Transverse colon (tissue), 4 donors: ENCODE data around the gene ATP13A4. TPM values are rescaled to one million over a fixed set of nuclear protein-coding genes. Genes with fewer than 3 reads are reported as not detected.

Experiments used
- DNase-seq: peaks from one replicate; pipeline ENCODE4 v3.0.0-alpha.2; 2019
- H3K27ac ChIP-seq, 4 donors: fragments of 200-600 bp; sonication (generic); 2 replicates each; pipeline ENCODE4 v1.5.1; 2016 to 2018; ENCODE audit warnings: inconsistent platforms in 4 of 4
- H3K27me3 ChIP-seq: fragments of 200-600 bp; sonication (generic); 2 replicates; pipeline ENCODE4 v1.5.1; 2017; ENCODE audit warnings: inconsistent platforms
- H3K36me3 ChIP-seq, 4 donors: fragments of 200-600 bp; sonication (generic); 2 replicates each; pipeline ENCODE4 v1.5.1; 2017 to 2019; ENCODE audit warnings: inconsistent platforms in 4 of 4
- H3K4me1 ChIP-seq, 4 donors: fragments of 200-600 bp; sonication (generic); 2 replicates each; pipeline ENCODE4 v1.5.1; 2017 to 2020; ENCODE audit warnings: inconsistent platforms in 4 of 4
- H3K4me3 ChIP-seq, 4 donors: fragments of 200-600 bp; sonication (generic); 1 replicate in 1 of 4; 2 replicates in 3 of 4; pipeline versions ENCODE4 v1.5.1 to v1.6.1; 2017 to 2019; ENCODE audit warnings: inconsistent platforms in 4 of 4
- H3K9me3 ChIP-seq, 2 donors: fragments of 200-600 bp; sonication (generic); 2 replicates each; pipeline ENCODE4 v1.5.1; 2017 to 2019; ENCODE audit warnings: inconsistent platforms in 2 of 2
- CTCF ChIP-seq, 5 experiments: fragments of 200-600 bp in 3 of 5; fragments of 450-650 bp in 2 of 5; sonication (generic) in 3 of 5; IDR thresholded peaks; 1 replicate in 2 of 5; 2 replicates in 3 of 5; pipeline ENCODE4 v1.5.1; 2016 to 2017; ENCODE audit warnings: antibody characterized with exemption in 5 of 5, inconsistent platforms in 3 of 5, mild to moderate bottlenecking in 2 of 5, moderate library complexity in 1 of 5
- EP300 ChIP-seq: sonication (generic); formaldehyde crosslinking; IDR thresholded peaks from one replicate; pipeline ENCODE4 v1.6.1; 2017; ENCODE audit warnings: antibody characterized with exemption, low read depth
- POLR2A ChIP-seq: fragments of 450-650 bp; IDR thresholded peaks from one replicate; pipeline ENCODE4 v1.6.1; 2016; ENCODE audit warnings: antibody characterized with exemption, mild to moderate bottlenecking, moderate library complexity
- POLR2AphosphoS5 ChIP-seq, 3 donors: sonication (generic); formaldehyde crosslinking; IDR thresholded peaks; one replicate each; pipeline ENCODE4 v1.6.1; 2016; ENCODE audit warnings: antibody characterized with exemption in 3 of 3
- WGBS, 2 donors: methylation state at CpG; one replicate each; pipeline ENCODE4 v1.1.5; 2018; ENCODE audit warnings: low coverage in 1 of 2; 5-methylcytosine and 5-hydroxymethylcytosine counted together
- in situ Hi-C, 4 donors: fragments of 200-750 bp; cut with MboI; loops; one replicate each; pipeline versions ENCODE4 v1.15.0 to v1.15.1; 2017; ENCODE audit warnings: low sequenced_read_pairs in 3 of 4, low pct_ligation_motif_present in 1 of 4, low pct_unique_long_range_greater_than_20kb in 1 of 4
- intact Hi-C: fragments of 100-400 bp; cut with DNase I; formaldehyde crosslinking; loops from one replicate; pipeline ENCODE4 v1.15.1; 2023; ENCODE audit warnings: low total_unique reads
- total RNA-seq, 4 donors: library from RNA; depleted of rRNA; stranded (reverse); fragments of >200 nt; gene quantifications; one replicate each; pipeline ENCODE4 v1.1.0, GENCODE V29; 2016

Gene ATP13A4
- total RNA-seq, 4 donors from 2014 or later = 5.6 to 13.4 (median 6.9) TPM

- H3K9me3 ChIP-seq = no peaks in the 10 kb centered on the region
- no peak for TF ChIP-seq EP300
- TF ChIP-seq POLR2AphosphoS5 (IDR thresholded peaks at IDR 0.05) = no peak
- no peak for TF ChIP-seq POLR2A
- no peak for TF ChIP-seq CTCF (IDR thresholded peaks at IDR 0.05)
- H3K27ac ChIP-seq = no peak overlapping the region
- WGBS, 2 donors = 49 to 62% methylated on average over 3 of the region's 3 CpGs
- H3K4me1 ChIP-seq = no peaks in the 10 kb centered on the region
- no peak overlapping the region for H3K4me3 ChIP-seq
- intact Hi-C loops = no loop called here
- no peaks in the 10 kb centered on the region for H3K27me3 ChIP-seq
- no peak for DNase-seq
- in situ Hi-C loops = no loop called here
- H3K36me3 ChIP-seq = no peaks in the 10 kb centered on the region
Observed at GRCh38 chr3:193499136-193499770, 55.4 kb downstream of the ATP13A4 start.

- Histone ChIP-seq H3K27ac (no peak overlapping the region), H3K4me3 (no peak overlapping the region), H3K9me3 (no peaks in the 10 kb centered on the region), H3K36me3 (no peaks in the 10 kb centered on the region), H3K4me1 (no peaks in the 10 kb centered on the region), H3K27me3 (no peaks in the 10 kb centered on the region)
- in situ Hi-C loops (no loop called here), intact Hi-C loops (no loop called here)
- no peak for DNase-seq
- TF ChIP-seq POLR2A (no peak), EP300 (no peak), CTCF (IDR thresholded peaks at IDR 0.05) (no peak), POLR2AphosphoS5 (IDR thresholded peaks at IDR 0.05) (no peak)
- 76 to 80% methylated on average over 3 of the region's 3 CpGs for WGBS, 2 donors
Observed at GRCh38 chr3:193498215-193498614, 56.5 kb downstream of the ATP13A4 start.

- Histone ChIP-seq H3K9me3 (no peaks in the 10 kb centered on the region), H3K27ac (no peak overlapping the region), H3K4me1 (no peaks in the 10 kb centered on the region), H3K36me3 (no peaks in the 10 kb centered on the region), H3K4me3 (no peak overlapping the region), H3K27me3 (no peaks in the 10 kb centered on the region)
- in situ Hi-C loops (no loop called here), intact Hi-C loops (no loop called here)
- 87 to 91% methylated on average over 6 of the region's 6 CpGs for WGBS, 2 donors
- DNase-seq = no peak
- TF ChIP-seq POLR2A = no peak
Observed at GRCh38 chr3:193496658-193497057, 58.0 kb downstream of the ATP13A4 start.

GRCh38 chr3:193491026-193491425, 63.7 kb downstream of the ATP13A4 start:
- DNase-seq = no peak
- no peaks in the 10 kb centered on the region for H3K36me3 ChIP-seq
- no peaks in the 10 kb centered on the region for H3K9me3 ChIP-seq
- H3K27ac ChIP-seq = no peak overlapping the region
- H3K4me1 ChIP-seq = peaks cover 0 to 12% (median 3%) of the 10 kb centered on the region in 4 donors
- in situ Hi-C loops = no loop called here
- TF ChIP-seq POLR2A = no peak
- no peak for TF ChIP-seq POLR2AphosphoS5 (IDR thresholded peaks at IDR 0.05)
- no peak for TF ChIP-seq CTCF (IDR thresholded peaks at IDR 0.05)
- TF ChIP-seq EP300 = no peak
- no peak overlapping the region for H3K4me3 ChIP-seq
- no peaks in the 10 kb centered on the region for H3K27me3 ChIP-seq
- 60 to 63% methylated on average over 1 of the region's 1 CpG for WGBS, 2 donors
- intact Hi-C loops = no loop called here

GRCh38 chr3:193490580-193490979, 64.1 kb downstream of the ATP13A4 start:
- Histone ChIP-seq H3K27ac (no peak overlapping the region), H3K27me3 (no peaks in the 10 kb centered on the region), H3K9me3 (no peaks in the 10 kb centered on the region), H3K4me3 (no peak overlapping the region), H3K4me1 (peaks cover 0 to 12% (median 3%) of the 10 kb centered on the region in 4 donors), H3K36me3 (no peaks in the 10 kb centered on the region)
- TF ChIP-seq POLR2AphosphoS5 (IDR thresholded peaks at IDR 0.05) (no peak), EP300 (no peak), CTCF (IDR thresholded peaks at IDR 0.05) (no peak), POLR2A (no peak)
- intact Hi-C loops (no loop called here), in situ Hi-C loops (no loop called here)
- 50 to 68% methylated on average over 4 of the region's 4 CpGs for WGBS, 2 donors
- DNase-seq = no peak
